CD4-positive, alpha-beta T cell treated with Interleukin-17A for 4 hours (primary cell): Measurements from ENCODE around the gene CYP2C8.
"Not testable (repeated sequence)": the region's sequence is repeated elsewhere in the genome, so short reads cannot be mapped to it uniquely, and the experiment has no call there.

ENCODE experiments used
- DNase-seq: peaks from one replicate; pipeline ENCODE4 v3.0.0-alpha.2; 2020; ENCODE audit warnings: mixed read lengths

CYP2C8 gene

GRCh38 chr10:95069286-95069685 lies at the start of gene CYP2C8:
TSS of gene CYP2C8 (minus strand) at chr10:95069497. CDS start at chr10:95069402, 95 bp downstream.
- no peak for DNase-seq

- DNase-seq = no peak
Observed at GRCh38 chr10:95116869-95117269, 47.6 kb upstream of the CYP2C8 start.

GRCh38 chr10:95110823-95111222 lies 41.5 kb upstream of the CYP2C8 start:
- DNase-seq = not testable (repeated sequence)

GRCh38 chr10:95097805-95098204 lies 28.5 kb upstream of the CYP2C8 start:
- DNase-seq = no peak

GRCh38 chr10:95096143-95096542 lies 26.8 kb upstream of the CYP2C8 start:
- DNase-seq = no peak

GRCh38 chr10:95079626-95080025 lies 10.3 kb upstream of the CYP2C8 start:
- DNase-seq = not testable (repeated sequence)

- no peak for DNase-seq
Observed at GRCh38 chr10:95077556-95077955, 8.3 kb upstream of the CYP2C8 start.

- no peak for DNase-seq
Observed at GRCh38 chr10:95071107-95071660, 1.9 kb upstream of the CYP2C8 start.

GRCh38 chr10:95064125-95064524 lies 5.2 kb downstream of the CYP2C8 start:
- DNase-seq = not testable (repeated sequence)

- DNase-seq = no peak
Observed at GRCh38 chr10:95056744-95057363, 12.4 kb downstream of the CYP2C8 start.

GRCh38 chr10:95049919-95050318 lies 19.4 kb downstream of the CYP2C8 start:
- no peak for DNase-seq

- DNase-seq = no peak
Observed at GRCh38 chr10:95048206-95048605, 21.1 kb downstream of the CYP2C8 start.

GRCh38 chr10:95039281-95039680 lies 30.0 kb downstream of the CYP2C8 start:
- no peak for DNase-seq

- no peak for DNase-seq
Observed at GRCh38 chr10:95035332-95036295, 33.7 kb downstream of the CYP2C8 start.

GRCh38 chr10:95034401-95034800 lies 34.9 kb downstream of the CYP2C8 start:
- DNase-seq = no peak

GRCh38 chr10:95031656-95032055 lies 37.6 kb downstream of the CYP2C8 start:
- no peak for DNase-seq

GRCh38 chr10:95026461-95026860 lies 42.8 kb downstream of the CYP2C8 start:
- no peak for DNase-seq

GRCh38 chr10:94997741-94998174 lies 71.5 kb downstream of the CYP2C8 start:
- no peak for DNase-seq

GRCh38 chr10:94992811-94993210 lies 76.5 kb downstream of the CYP2C8 start:
- DNase-seq = no peak

- no peak for DNase-seq
Observed at GRCh38 chr10:94991243-94991888, 77.9 kb downstream of the CYP2C8 start.

- no peak for DNase-seq
Observed at GRCh38 chr10:94989192-94989591, 80.1 kb downstream of the CYP2C8 start.
